ENCODE data around the gene ZFP92. TPM values are rescaled to one million over a fixed set of nuclear protein-coding genes. Genes with fewer than 3 reads are reported as not detected.

ZFP92 gene
- total and polyA plus RNA-seq, 10 of the 15 experiments (the other 5 are each of a cell fraction or from before 2014, with no cell fraction given) = 0.02 to 1.6 (median 0.09) TPM; not detected in 2

DNA sequence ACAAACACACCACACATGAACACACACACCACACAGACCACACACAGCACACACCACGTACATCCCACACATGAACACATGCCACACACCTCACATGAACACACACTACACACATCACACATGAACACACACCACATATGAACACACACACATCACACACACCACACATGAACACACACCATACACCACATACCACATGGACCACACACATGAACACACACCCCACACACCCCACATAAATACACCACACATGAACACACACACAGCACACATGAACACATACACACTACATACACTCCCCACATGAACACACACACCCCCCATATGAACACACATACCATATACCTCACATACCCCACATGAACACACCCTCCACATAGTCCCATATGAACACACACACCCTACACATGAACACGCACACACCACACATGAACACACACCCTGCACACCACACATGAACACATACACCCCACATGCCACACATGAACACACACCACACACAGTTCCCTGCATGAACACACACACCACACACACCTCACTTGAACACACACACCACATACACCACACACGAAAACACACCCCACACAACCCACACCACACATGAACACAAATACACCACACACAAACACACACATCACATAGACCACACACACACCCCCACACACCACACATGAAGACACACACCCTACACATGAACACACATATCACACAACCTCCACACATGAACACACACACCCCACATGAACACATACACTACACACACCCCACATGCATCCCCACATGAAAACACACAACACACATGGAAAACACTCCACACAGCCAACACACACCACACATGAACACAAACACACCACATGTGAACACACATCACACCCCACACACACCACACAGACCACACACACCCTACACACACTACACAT lies 28.4 kb upstream of the ZFP92 start:
- H3K4me1 ChIP-seq (ENCODE audit: control insufficient read depth, insufficient read depth, low read length) = no peaks in the 10 kb centered on the region
- no TSS peak for BruUV-seq (replicated peaks)
- no peaks in the 10 kb centered on the region for H3K27me3 ChIP-seq (replicated peaks in 1 of 2; ENCODE audit: control insufficient read depth in 2 of 2, insufficient read depth in 2 of 2, low read length in 1 of 2)
- DNase-seq (ENCODE audit: low read depth, low spot score) (no peak), FAIRE-seq (peak; percentile 75), ATAC-seq (no peak)
- in situ Hi-C loops (cut with MboI) = no loop called here
- no peak overlapping the region for H2AFZ ChIP-seq (ENCODE audit: control insufficient read depth, low read depth, low read length)
- ChIA-PET POLR2A (no interaction called here), RAD21 (ENCODE audit: unreplicated experiment) (no interaction called here), CTCF (no interaction called here), SMC1A (ENCODE audit: uncharacterized antibody, unreplicated experiment) (no interaction called here)
- H3K9me3 ChIP-seq (replicated peaks; ENCODE audit: control insufficient read depth, insufficient read depth, low read length) = no peaks in the 10 kb centered on the region; the same call in 2 of the 3 replicates
- H3K79me2 ChIP-seq (ENCODE audit: control insufficient read depth, insufficient read depth, low read length) = no peaks in the 10 kb centered on the region
- H3K27ac ChIP-seq (ENCODE audit: control insufficient read depth, insufficient read depth) = no peak overlapping the region
- no peaks in the 10 kb centered on the region for H3K36me3 ChIP-seq (ENCODE audit: control insufficient read depth in 2 of 2, insufficient read depth in 2 of 2, low read length in 1 of 2)
- H3K9ac ChIP-seq (ENCODE audit: control insufficient read depth, insufficient read depth, low read length) = no peak overlapping the region
- 7% methylated on average over 3 of the region's 3 CpGs for WGBS (ENCODE audit: insufficient coverage, insufficient replicate concordance, low lambda C conversion rate, missing lambda C conversion rate)
- no peak overlapping the region for H3K4me3 ChIP-seq
- H4K20me1 ChIP-seq (ENCODE audit: control insufficient read depth, insufficient read depth) = no peaks in the 10 kb centered on the region
- intact Hi-C loops (cut with micrococcal nuclease; ENCODE audit: unreplicated experiment) = no loop called here
- no peak for TF ChIP-seq SUPT20H (IDR thresholded peaks at IDR 0.05; ENCODE audit: borderline replicate concordance, control insufficient read depth, low read depth, low read length)
- TF ChIP-seq NR2C2 (IDR thresholded peaks at IDR 0.05; ENCODE audit: borderline replicate concordance, control insufficient read depth, insufficient read length, low read depth) = peak; percentile 6
- no peak overlapping the region for H3K4me2 ChIP-seq (ENCODE audit: control insufficient read depth, insufficient read depth)

DNA sequence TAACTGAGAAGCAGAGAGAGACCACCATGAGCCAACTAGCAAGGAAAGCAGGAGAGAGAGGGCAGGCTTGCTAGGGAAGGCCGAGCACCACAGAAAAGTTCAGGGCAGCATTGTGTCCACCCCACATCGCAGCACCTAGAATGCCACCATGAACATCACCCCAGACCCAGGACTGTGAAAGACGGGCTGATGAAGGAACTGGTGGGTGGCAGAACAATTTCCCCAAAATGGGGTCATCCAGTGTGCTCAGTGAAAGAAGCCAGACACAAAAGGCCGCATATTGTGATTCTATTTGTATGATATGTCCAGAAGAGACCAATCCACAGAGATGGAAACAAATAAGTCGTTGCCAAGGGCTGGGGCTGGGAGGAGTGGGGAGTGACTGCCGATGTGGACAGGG lies 26.9 kb upstream of the ZFP92 start:
- POLR2A ChIA-PET = no interaction called here
- Histone ChIP-seq H3K4me2 (ENCODE audit: control insufficient read depth, insufficient read depth) (no peak overlapping the region), H3K79me2 (ENCODE audit: control insufficient read depth, insufficient read depth, low read length) (no peaks in the 10 kb centered on the region), H3K4me3 (no peak overlapping the region), H3K4me1 (ENCODE audit: control insufficient read depth, insufficient read depth, low read length) (no peaks in the 10 kb centered on the region), H3K27me3 (replicated peaks in 1 of 2; ENCODE audit: control insufficient read depth in 2 of 2, insufficient read depth in 2 of 2, low read length in 1 of 2) (no peaks in the 10 kb centered on the region), H3K9ac (ENCODE audit: control insufficient read depth, insufficient read depth, low read length) (no peak overlapping the region), H3K27ac (ENCODE audit: control insufficient read depth, insufficient read depth) (no peak overlapping the region), H4K20me1 (ENCODE audit: control insufficient read depth, insufficient read depth) (no peaks in the 10 kb centered on the region), H3K9me3 (replicated peaks; ENCODE audit: control insufficient read depth, insufficient read depth, low read length) (no peaks in the 10 kb centered on the region; the same call in 2 of the 3 replicates), H2AFZ (ENCODE audit: control insufficient read depth, low read depth, low read length) (no peak overlapping the region), H3K36me3 (ENCODE audit: control insufficient read depth in 2 of 2, insufficient read depth in 2 of 2, low read length in 1 of 2) (no peaks in the 10 kb centered on the region)
- in situ Hi-C loops (cut with MboI) (no loop called here), intact Hi-C loops (cut with micrococcal nuclease; ENCODE audit: unreplicated experiment) (no loop called here)
- RAD21 ChIA-PET (ENCODE audit: unreplicated experiment) = no interaction called here
- FAIRE-seq (no peak), ATAC-seq (no peak), DNase-seq (ENCODE audit: low read depth, low spot score) (no peak)
- 27% methylated on average over 6 of the region's 6 CpGs for WGBS (ENCODE audit: insufficient coverage, insufficient replicate concordance, low lambda C conversion rate, missing lambda C conversion rate)
- CTCF ChIA-PET = no interaction called here
- SMC1A ChIA-PET (ENCODE audit: uncharacterized antibody, unreplicated experiment) = no interaction called here
- BruUV-seq (replicated peaks) = no TSS peak
- TF ChIP-seq CEBPB (IDR thresholded peaks at IDR 0.05; ENCODE audit: borderline replicate concordance in 1 of 2, low read depth in 2 of 2, low read length in 2 of 2) = no peak
- no peak for TF ChIP-seq GATAD2B (conservative IDR thresholded peaks at IDR 0.05; ENCODE audit: low read depth)
- no peak for TF ChIP-seq TCF3 (IDR thresholded peaks at IDR 0.05; ENCODE audit: borderline replicate concordance, insufficient read depth, low read depth, low read length)
- no peak for TF ChIP-seq STAT3 (IDR thresholded peaks at IDR 0.05; ENCODE audit: low read depth, low read length)
- no peak for TF ChIP-seq EP300 (IDR thresholded peaks at IDR 0.05; ENCODE audit: borderline replicate concordance in 1 of 2, control insufficient read depth in 1 of 2, low read depth in 2 of 2, low read length in 2 of 2)
- TF ChIP-seq STAT1 (conservative IDR thresholded peaks at IDR 0.05) = no peak
- TF ChIP-seq RAD21 (IDR thresholded peaks at IDR 0.05; ENCODE audit: insufficient read depth, low read depth, low read length) = no peak
- no peak for TF ChIP-seq NR2F1 (conservative IDR thresholded peaks at IDR 0.05)
- TF ChIP-seq RBBP5 (conservative IDR thresholded peaks at IDR 0.05) = no peak
- TF ChIP-seq LARP7 (IDR thresholded peaks at IDR 0.05) = no peak
- TF ChIP-seq, protein P1, sequence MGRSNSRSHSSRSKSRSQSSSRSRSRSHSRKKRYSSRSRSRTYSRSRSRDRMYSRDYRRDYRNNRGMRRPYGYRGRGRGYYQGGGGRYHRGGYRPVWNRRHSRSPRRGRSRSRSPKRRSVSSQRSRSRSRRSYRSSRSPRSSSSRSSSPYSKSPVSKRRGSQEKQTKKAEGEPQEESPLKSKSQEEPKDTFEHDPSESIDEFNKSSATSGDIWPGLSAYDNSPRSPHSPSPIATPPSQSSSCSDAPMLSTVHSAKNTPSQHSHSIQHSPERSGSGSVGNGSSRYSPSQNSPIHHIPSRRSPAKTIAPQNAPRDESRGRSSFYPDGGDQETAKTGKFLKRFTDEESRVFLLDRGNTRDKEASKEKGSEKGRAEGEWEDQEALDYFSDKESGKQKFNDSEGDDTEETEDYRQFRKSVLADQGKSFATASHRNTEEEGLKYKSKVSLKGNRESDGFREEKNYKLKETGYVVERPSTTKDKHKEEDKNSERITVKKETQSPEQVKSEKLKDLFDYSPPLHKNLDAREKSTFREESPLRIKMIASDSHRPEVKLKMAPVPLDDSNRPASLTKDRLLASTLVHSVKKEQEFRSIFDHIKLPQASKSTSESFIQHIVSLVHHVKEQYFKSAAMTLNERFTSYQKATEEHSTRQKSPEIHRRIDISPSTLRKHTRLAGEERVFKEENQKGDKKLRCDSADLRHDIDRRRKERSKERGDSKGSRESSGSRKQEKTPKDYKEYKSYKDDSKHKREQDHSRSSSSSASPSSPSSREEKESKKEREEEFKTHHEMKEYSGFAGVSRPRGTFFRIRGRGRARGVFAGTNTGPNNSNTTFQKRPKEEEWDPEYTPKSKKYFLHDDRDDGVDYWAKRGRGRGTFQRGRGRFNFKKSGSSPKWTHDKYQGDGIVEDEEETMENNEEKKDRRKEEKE (IDR thresholded peaks at IDR 0.05) = no peak
- TF ChIP-seq POLR2AphosphoS2 (IDR thresholded peaks at IDR 0.05; ENCODE audit: low read depth, low read length) = no peak
- no peak for TF ChIP-seq JUNB (IDR thresholded peaks at IDR 0.05)
